ENCODE data around the gene FBF1.

- no peak for TF ChIP-seq ATF3 (IDR thresholded peaks at IDR 0.05)
- no peak for TF ChIP-seq POLR2AphosphoS5 (IDR thresholded peaks at IDR 0.05; ENCODE audit: low read depth, low read length)
- no peak for TF ChIP-seq CEBPB (IDR thresholded peaks at IDR 0.05; ENCODE audit: low read depth)
- TF ChIP-seq CTCF (IDR thresholded peaks at IDR 0.05 in 2 of 3, conservative IDR thresholded peaks at IDR 0.05 in 1 of 3; ENCODE audit: borderline replicate concordance in 1 of 3, insufficient read depth in 1 of 3, low read depth in 2 of 3, low read length in 2 of 3), result no peak
- no peak for TF ChIP-seq POLR2A (IDR thresholded peaks at IDR 0.05; ENCODE audit: borderline replicate concordance, extremely low read depth, insufficient read depth, insufficient read length)
Observed at GRCh38 chr17:75925103-75925502, 15.7 kb downstream of the FBF1 start.

Data from HCT116 (cell line).